DOHH2 (cell line): Measurements from ENCODE around the gene B3GNT9.

Experiments
- EZH2phosphoT487 ChIP-seq: fragments of 200-600 bp; sonication (generic); IDR thresholded peaks from 2 replicates; pipeline ENCODE4 v1.6.1; 2017; ENCODE audit warnings: borderline replicate concordance, mild to moderate bottlenecking, antibody characterized with exemption, low read length, moderate library complexity, mixed read lengths
- TF ChIP-seq, protein P1 (sequence below): fragments of 200-600 bp; sonication (generic); IDR thresholded peaks from one replicate; pipeline ENCODE4 v1.5.1; 2014; ENCODE audit warnings: antibody characterized with exemption, mild to moderate bottlenecking, low read depth, low read length; ENCODE audit not compliant: poor library complexity, severe bottlenecking

DNA sequence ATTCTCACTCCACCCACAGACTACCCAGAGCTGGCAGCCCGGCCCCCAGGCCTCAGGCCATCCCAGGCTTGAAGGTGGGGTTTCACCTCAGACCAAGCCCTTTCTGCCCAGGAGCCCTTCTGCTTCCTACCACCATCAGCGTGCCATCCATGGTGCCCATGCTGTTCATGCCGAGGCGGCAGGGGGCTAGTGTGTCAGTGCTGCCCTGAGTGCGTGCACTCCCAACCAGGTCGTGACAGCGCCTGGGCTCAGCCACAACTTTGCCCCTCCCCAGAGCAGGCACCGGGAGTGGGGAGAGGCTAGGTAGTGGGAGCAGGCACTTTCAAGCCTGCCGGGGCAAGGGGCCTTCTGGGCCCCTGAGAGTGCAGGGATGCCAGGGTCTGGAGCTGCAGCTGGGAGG lies 8.5 kb downstream of the B3GNT9 start:
- TF ChIP-seq, protein P1, sequence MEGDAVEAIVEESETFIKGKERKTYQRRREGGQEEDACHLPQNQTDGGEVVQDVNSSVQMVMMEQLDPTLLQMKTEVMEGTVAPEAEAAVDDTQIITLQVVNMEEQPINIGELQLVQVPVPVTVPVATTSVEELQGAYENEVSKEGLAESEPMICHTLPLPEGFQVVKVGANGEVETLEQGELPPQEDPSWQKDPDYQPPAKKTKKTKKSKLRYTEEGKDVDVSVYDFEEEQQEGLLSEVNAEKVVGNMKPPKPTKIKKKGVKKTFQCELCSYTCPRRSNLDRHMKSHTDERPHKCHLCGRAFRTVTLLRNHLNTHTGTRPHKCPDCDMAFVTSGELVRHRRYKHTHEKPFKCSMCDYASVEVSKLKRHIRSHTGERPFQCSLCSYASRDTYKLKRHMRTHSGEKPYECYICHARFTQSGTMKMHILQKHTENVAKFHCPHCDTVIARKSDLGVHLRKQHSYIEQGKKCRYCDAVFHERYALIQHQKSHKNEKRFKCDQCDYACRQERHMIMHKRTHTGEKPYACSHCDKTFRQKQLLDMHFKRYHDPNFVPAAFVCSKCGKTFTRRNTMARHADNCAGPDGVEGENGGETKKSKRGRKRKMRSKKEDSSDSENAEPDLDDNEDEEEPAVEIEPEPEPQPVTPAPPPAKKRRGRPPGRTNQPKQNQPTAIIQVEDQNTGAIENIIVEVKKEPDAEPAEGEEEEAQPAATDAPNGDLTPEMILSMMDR: no peak
- no peak for TF ChIP-seq EZH2phosphoT487
